OCI-LY7 (cell line): ENCODE measurements around the gene BOLA1.

ENCODE experiments used
- EZH2phosphoT487 ChIP-seq: fragments of 200-600 bp; sonication (generic); IDR thresholded peaks from 2 replicates; pipeline ENCODE4 v1.6.1; 2018; ENCODE audit warnings: low read depth, borderline replicate concordance, mild to moderate bottlenecking, mixed run types, antibody characterized with exemption, low read length, moderate library complexity, mixed read lengths
- TF ChIP-seq, protein P1 (sequence below): fragments of 200-600 bp; sonication (generic); conservative IDR thresholded peaks from 2 replicates; pipeline ENCODE4 v1.5.1; 2014; ENCODE audit warnings: mild to moderate bottlenecking, antibody characterized with exemption, low read length, moderate library complexity, mixed read lengths

DNA sequence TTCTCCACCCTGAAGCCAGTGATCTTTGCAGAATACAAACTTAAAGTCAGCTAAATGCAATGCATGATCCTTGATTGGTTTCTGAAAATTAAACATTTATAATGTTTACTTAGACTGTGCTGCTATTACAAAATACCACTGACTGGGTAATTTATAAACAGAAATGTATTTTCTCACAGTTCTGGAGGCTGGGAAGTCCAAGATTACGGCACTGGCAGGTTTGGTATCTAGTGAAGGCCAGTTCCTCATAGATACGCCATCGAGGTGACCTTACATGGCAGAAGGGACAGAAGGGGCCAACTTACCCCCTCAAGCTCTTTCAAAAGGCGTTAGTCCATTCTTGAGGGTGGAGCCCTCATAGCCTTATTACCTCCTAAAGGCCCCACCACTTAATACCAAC lies 2.8 kb upstream of the BOLA1 start:
- TF ChIP-seq, protein P1, sequence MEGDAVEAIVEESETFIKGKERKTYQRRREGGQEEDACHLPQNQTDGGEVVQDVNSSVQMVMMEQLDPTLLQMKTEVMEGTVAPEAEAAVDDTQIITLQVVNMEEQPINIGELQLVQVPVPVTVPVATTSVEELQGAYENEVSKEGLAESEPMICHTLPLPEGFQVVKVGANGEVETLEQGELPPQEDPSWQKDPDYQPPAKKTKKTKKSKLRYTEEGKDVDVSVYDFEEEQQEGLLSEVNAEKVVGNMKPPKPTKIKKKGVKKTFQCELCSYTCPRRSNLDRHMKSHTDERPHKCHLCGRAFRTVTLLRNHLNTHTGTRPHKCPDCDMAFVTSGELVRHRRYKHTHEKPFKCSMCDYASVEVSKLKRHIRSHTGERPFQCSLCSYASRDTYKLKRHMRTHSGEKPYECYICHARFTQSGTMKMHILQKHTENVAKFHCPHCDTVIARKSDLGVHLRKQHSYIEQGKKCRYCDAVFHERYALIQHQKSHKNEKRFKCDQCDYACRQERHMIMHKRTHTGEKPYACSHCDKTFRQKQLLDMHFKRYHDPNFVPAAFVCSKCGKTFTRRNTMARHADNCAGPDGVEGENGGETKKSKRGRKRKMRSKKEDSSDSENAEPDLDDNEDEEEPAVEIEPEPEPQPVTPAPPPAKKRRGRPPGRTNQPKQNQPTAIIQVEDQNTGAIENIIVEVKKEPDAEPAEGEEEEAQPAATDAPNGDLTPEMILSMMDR, result no peak
- TF ChIP-seq EZH2phosphoT487, result no peak
